Stomach (tissue), 4 donors: ENCODE results near the gene PHLDA1.
A peak's percentile ranks its signal among the peaks of the same experiment; 100 is the strongest.

Experiments
- EP300 ChIP-seq: sonication (generic); formaldehyde crosslinking; IDR thresholded peaks from one replicate; pipeline ENCODE4 v1.6.1; 2017; ENCODE audit warnings: antibody characterized with exemption
- POLR2A ChIP-seq, 4 donors: fragments of 450-650 bp; IDR thresholded peaks; one replicate each; pipeline ENCODE4 v1.6.1; 2016; ENCODE audit warnings: antibody characterized with exemption in 4 of 4, control low read depth in 2 of 4, mild to moderate bottlenecking in 1 of 4, moderate library complexity in 1 of 4
- POLR2AphosphoS5 ChIP-seq, 3 donors: sonication (generic); formaldehyde crosslinking; IDR thresholded peaks; one replicate each; pipeline ENCODE4 v1.6.1; 2016; ENCODE audit warnings: antibody characterized with exemption in 3 of 3
- TF ChIP-seq, protein P1 (sequence below), 7 experiments: fragments of 450-650 bp in 4 of 7; fragments of 200-600 bp in 3 of 7; sonication (generic) in 3 of 7; IDR thresholded peaks; one replicate each; pipeline ENCODE4 v1.5.1; 2016 to 2019; ENCODE audit warnings: antibody characterized with exemption in 7 of 7, control low read depth in 2 of 7, mild to moderate bottlenecking in 1 of 7

DNA sequence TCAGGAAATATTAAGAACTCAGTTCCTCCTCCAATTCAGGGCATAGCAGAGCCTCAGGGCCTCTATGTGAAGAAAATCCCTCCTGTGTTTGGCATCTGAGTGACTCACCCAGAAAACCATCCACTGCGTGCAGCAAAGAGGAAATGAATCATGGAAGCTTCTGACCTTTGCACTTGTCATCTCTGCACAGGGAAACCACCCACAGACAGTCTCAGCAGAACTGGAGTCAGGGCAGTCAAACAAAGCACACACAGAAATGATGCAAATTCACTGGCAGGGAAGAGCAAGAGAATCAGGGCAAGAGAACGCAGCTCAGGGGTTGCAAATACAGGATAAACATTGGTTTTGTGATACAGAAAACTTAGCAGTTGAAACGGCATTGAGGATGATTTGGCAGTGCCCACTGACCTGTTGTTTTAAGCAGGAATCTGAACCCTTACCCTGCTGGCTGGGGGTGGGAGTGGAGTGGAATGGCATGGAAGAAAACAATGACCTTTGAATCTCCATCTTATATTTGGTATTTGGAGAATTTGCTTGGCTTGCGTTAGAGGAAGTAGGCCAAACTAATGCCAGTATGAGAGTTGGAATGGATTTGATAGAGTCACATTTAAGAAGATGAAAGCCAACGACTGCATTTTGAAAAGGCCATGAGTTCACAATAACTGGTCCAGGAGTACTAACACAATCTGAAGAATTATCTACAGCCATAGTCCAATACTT lies 53.5 kb downstream of the PHLDA1 start:
- TF ChIP-seq, protein P1, sequence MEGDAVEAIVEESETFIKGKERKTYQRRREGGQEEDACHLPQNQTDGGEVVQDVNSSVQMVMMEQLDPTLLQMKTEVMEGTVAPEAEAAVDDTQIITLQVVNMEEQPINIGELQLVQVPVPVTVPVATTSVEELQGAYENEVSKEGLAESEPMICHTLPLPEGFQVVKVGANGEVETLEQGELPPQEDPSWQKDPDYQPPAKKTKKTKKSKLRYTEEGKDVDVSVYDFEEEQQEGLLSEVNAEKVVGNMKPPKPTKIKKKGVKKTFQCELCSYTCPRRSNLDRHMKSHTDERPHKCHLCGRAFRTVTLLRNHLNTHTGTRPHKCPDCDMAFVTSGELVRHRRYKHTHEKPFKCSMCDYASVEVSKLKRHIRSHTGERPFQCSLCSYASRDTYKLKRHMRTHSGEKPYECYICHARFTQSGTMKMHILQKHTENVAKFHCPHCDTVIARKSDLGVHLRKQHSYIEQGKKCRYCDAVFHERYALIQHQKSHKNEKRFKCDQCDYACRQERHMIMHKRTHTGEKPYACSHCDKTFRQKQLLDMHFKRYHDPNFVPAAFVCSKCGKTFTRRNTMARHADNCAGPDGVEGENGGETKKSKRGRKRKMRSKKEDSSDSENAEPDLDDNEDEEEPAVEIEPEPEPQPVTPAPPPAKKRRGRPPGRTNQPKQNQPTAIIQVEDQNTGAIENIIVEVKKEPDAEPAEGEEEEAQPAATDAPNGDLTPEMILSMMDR (IDR thresholded peaks at IDR 0.05), result no peak
- TF ChIP-seq POLR2A (IDR thresholded peaks at IDR 0.05) (no peak), POLR2AphosphoS5 (IDR thresholded peaks at IDR 0.05) (peak; percentile 59 to 96 (median 81)), EP300 (no peak)
